K562 (cell line): ENCODE results near the gene HIF1A. TPM values are rescaled to one million over a fixed set of nuclear protein-coding genes. Genes with fewer than 3 reads are reported as not detected.
A peak's percentile ranks its signal among the peaks of the same experiment; 100 is the strongest.

Experiments
- ATAC-seq: fragments of 200-7000 bp; cut with Tn5 transposase; 3 replicates; pipeline ENCODE4 v1.9.1; 2020; ENCODE audit warnings: moderate library complexity
- BruUV-seq: library from RNA; stranded (reverse); fragments of 400-500 nt; replicated peaks from 2 replicates; lab custom pipeline; 2021; lab: Mats Ljungman, UMichigan
- CTCF ChIA-PET: fragments of 300-600 bp; formaldehyde crosslinking; extraction: SDS; loops from one replicate; lab custom pipeline; 2021; ENCODE audit warnings: low intra/inter-chr PET ratio; lab: Yijun Ruan, JAX
- POLR2A ChIA-PET: fragments of 300-600, 350-650 bp; sonication (Branson Sonifier 250); formaldehyde crosslinking; extraction: SDS; loops from one replicate; lab custom pipeline; 2021; ENCODE audit warnings: antibody characterized with exemption, inconsistent platforms; lab: Yijun Ruan, JAX
- DNase-seq, 4 experiments: peaks; one replicate each; pipeline versions ENCODE4 v3.0.0 to v3.0.0-alpha.2; 2011 to 2018; ENCODE audit warnings: low spot score in 3 of 4, mixed read lengths in 3 of 4; ENCODE audit errors: extremely low read depth in 1 of 4
- FAIRE-seq: peaks from 2 replicates; lab custom pipeline; 2011; peaks lifted over from hg19 to GRCh38; lab: Jason Lieb, UNC
- H2AFZ ChIP-seq: 2 replicates; pipeline ENCODE4 v1.6.0; 2011; ENCODE audit warnings: low read depth, low read length, control low read depth, inconsistent platforms
- H3K27ac ChIP-seq: fragments of 200-600 bp; 3 replicates; pipeline ENCODE4 v1.8.0; 2011; ENCODE audit warnings: low read depth, mild to moderate bottlenecking, control low read depth, inconsistent platforms, low read length, moderate library complexity, mixed read lengths; ENCODE audit errors: extremely low read depth
- H3K27me3 ChIP-seq, 2 experiments: fragments of 300-600 bp in 1 of 2; 2 replicates in 1 of 2; 3 replicates in 1 of 2; pipeline versions ENCODE4 v1.6.0 to v1.8.0; 2011; ENCODE audit warnings: inconsistent platforms in 2 of 2, low read length in 2 of 2, mild to moderate bottlenecking in 1 of 2, mixed read lengths in 1 of 2, moderate library complexity in 1 of 2; ENCODE audit not compliant: control insufficient read depth in 2 of 2, insufficient read depth in 2 of 2
- H3K36me3 ChIP-seq: fragments of 300-600 bp; 3 replicates; pipeline ENCODE4 v1.8.0; 2011; ENCODE audit warnings: mild to moderate bottlenecking, low read length, inconsistent platforms; ENCODE audit not compliant: control insufficient read depth, insufficient read depth
- H3K4me1 ChIP-seq, 2 experiments: fragments of 200-600 bp in 1 of 2; replicated peaks in 1 of 2; 2 replicates in 1 of 2; 3 replicates in 1 of 2; pipeline versions ENCODE4 v1.5.1 to v1.8.0; 2011; ENCODE audit warnings: inconsistent platforms in 2 of 2, low read length in 2 of 2, mild to moderate bottlenecking in 1 of 2, mixed read lengths in 1 of 2, moderate library complexity in 1 of 2; ENCODE audit not compliant: control insufficient read depth in 2 of 2, insufficient read depth in 2 of 2
- H3K4me2 ChIP-seq: 2 replicates; pipeline ENCODE4 v1.6.1; 2011; ENCODE audit warnings: low read length, control low read depth, inconsistent platforms, mixed read lengths; ENCODE audit not compliant: insufficient read depth
- H3K4me3 ChIP-seq: fragments of 200-600 bp; sonication (generic), shearing (Covaris generic); 2 replicates; pipeline ENCODE4 v1.5.1; 2016; ENCODE audit warnings: control low read depth, inconsistent platforms
- H3K79me2 ChIP-seq: fragments of 200-600 bp; 3 replicates; pipeline ENCODE4 v1.8.0; 2011; ENCODE audit warnings: low read length, inconsistent platforms; ENCODE audit not compliant: control insufficient read depth, insufficient read depth
- H3K9ac ChIP-seq, 2 experiments: 2 replicates each; pipeline versions ENCODE4 v1.6.0 to v1.6.1; 2011; ENCODE audit warnings: low read depth in 2 of 2, low read length in 2 of 2, control low read depth in 1 of 2, inconsistent platforms in 1 of 2, mild to moderate bottlenecking in 1 of 2, mixed read lengths in 1 of 2; ENCODE audit not compliant: insufficient read depth in 1 of 2
- H3K9me1 ChIP-seq: one replicate; pipeline ENCODE4 v1.6.0; 2011; ENCODE audit warnings: inconsistent platforms, mild to moderate bottlenecking, low read length, moderate library complexity; ENCODE audit not compliant: control insufficient read depth, insufficient read depth
- H3K9me3 ChIP-seq: replicated peaks from 2 replicates; pipeline ENCODE4 v1.5.1; 2011; ENCODE audit warnings: low read depth, low read length, inconsistent platforms; ENCODE audit not compliant: control insufficient read depth, insufficient read depth
- H4K20me1 ChIP-seq: replicated peaks from 2 replicates; pipeline ENCODE4 v1.6.1; 2011; ENCODE audit warnings: low read length, inconsistent platforms, mixed read lengths; ENCODE audit not compliant: control insufficient read depth, insufficient read depth
- CTBP1 ChIP-seq: fragments of 450-650 bp; IDR thresholded peaks from 2 replicates; pipeline ENCODE4 v1.6.1; 2016; ENCODE audit warnings: borderline replicate concordance
- FOXO4 ChIP-seq: fragments of 450-650 bp; formaldehyde crosslinking; IDR thresholded peaks from 2 replicates; pipeline ENCODE4 v1.4.0; 2020; ENCODE audit warnings: mild to moderate bottlenecking, moderate library complexity
- MIER1 ChIP-seq: fragments of 450-650 bp; IDR thresholded peaks from 2 replicates; pipeline ENCODE4 v1.6.1; 2016; ENCODE audit warnings: antibody characterized with exemption, mild to moderate bottlenecking, low read depth
- MYBL2 ChIP-seq, 2 experiments: fragments of 450-650 bp in 1 of 2; sonication (generic) in 1 of 2; formaldehyde crosslinking in 1 of 2; IDR thresholded peaks; 2 replicates each; pipeline versions ENCODE4 v1.6.1 to v1.8.1; 2017 to 2022; ENCODE audit warnings: borderline replicate concordance in 1 of 2, inconsistent platforms in 1 of 2, low read depth in 1 of 2, mild to moderate bottlenecking in 1 of 2, missing genetic modification reagents in 1 of 2, moderate library complexity in 1 of 2
- TFE3 ChIP-seq: fragments of 450-650 bp; formaldehyde crosslinking; IDR thresholded peaks from 2 replicates; pipeline ENCODE4 v1.4.0; 2020; ENCODE audit warnings: mild to moderate bottlenecking, mixed read lengths
- ZFP36 ChIP-seq: fragments of 150-350 bp; IDR thresholded peaks from 2 replicates; pipeline ENCODE4 v1.6.1; 2018; ENCODE audit warnings: low read length, low read depth; ENCODE audit not compliant: partially characterized antibody
- ZNF316 ChIP-seq: fragments of 450-650 bp; IDR thresholded peaks from 2 replicates; pipeline ENCODE4 v1.6.1; 2016
- WGBS: fragments of 100-300 bp; shearing (Covaris generic); methylation state at CpG from one replicate; pipeline ENCODE4 v1.1.6; 2016; ENCODE audit warnings: low coverage, mixed read lengths; ENCODE audit not compliant: insufficient coverage; ENCODE audit errors: missing lambda C conversion rate; 5-methylcytosine and 5-hydroxymethylcytosine counted together
- in situ Hi-C: fragments of 300-500 bp; cut with MboI; formaldehyde crosslinking; loops from 4 replicates; pipeline ENCODE4 v1.15.0; 2018; ENCODE audit warnings: inconsistent platforms, mixed read lengths
- intact Hi-C: fragments of 100-400 bp; cut with micrococcal nuclease; formaldehyde crosslinking; loops from 2 replicates; pipeline ENCODE4 v1.14.2; 2022
- polyA plus RNA-seq, 8 experiments: library from polyadenylated mRNA; depleted of rRNA in 4 of 8; stranded (reverse) in 5 of 8; unstranded in 3 of 8; fragments of >200 nt; fragmentation: Nextera tagmentation in 2 of 8; fragmentation: Illumina TruSeq in 1 of 8; extraction: Ambion mirVana in 2 of 8; extraction: Trizol in 1 of 8; gene quantifications; 2 replicates each; pipeline versions ENCODE4 v1.2.1 to v1.2.3, GENCODE V29; 2011 to 2014; ENCODE audit warnings: inconsistent platforms in 1 of 8, missing spikeins in 1 of 8
- total RNA-seq, 7 experiments: library from RNA; depleted of rRNA in 6 of 7; stranded (reverse); fragments of >200 nt in 6 of 7; fragmentation: Illumina TruSeq in 2 of 7; extraction: Trizol in 2 of 7; gene quantifications; 2 replicates each; pipeline versions ENCODE4 v1.2.1 to v1.2.3, GENCODE V29; 2011 to 2021; ENCODE audit warnings: low replicate concordance in 1 of 7

The HIF1A gene
- total and polyA plus RNA-seq, 9 of the 15 experiments (the other 6 are each of a cell fraction or from before 2014, with no cell fraction given), result 5.9 to 35.3 (median 24.2) TPM

- no peak for TF ChIP-seq FOXO4 (CRISPR knock-in tag)
- no peak for TF ChIP-seq ZFP36
- no peak for TF ChIP-seq MIER1
- no peak for TF ChIP-seq CTBP1
- no peak for TF ChIP-seq TFE3
These were observed 72.9 kb downstream of the HIF1A start (continued) for GRCh38 chr14:61768240-61768639.

GRCh38 chr14:61769893-61770292, 74.6 kb downstream of the HIF1A start:
- no peak for ATAC-seq
- Histone ChIP-seq H3K27me3 (no peaks in the 10 kb centered on the region), H3K4me1 (no peaks in the 10 kb centered on the region)
- intact Hi-C loops, result no loop called here
- TF ChIP-seq ZNF316 (0 out of 2 replicates have a peak, but pooled peaks have one; percentile 35), MYBL2 (IDR thresholded peaks at IDR 0.05; ENCODE audit: low read depth) (no peak), MYBL2 (CRISPR knock-in tag; IDR thresholded peaks at IDR 0.05; ENCODE audit: borderline replicate concordance) (no peak)
- TF ChIP-seq, all 486 proteins: peak for 1
- ChIA-PET POLR2A (no interaction called here), CTCF (no interaction called here)
- FAIRE-seq (no peak), DNase-seq (no peak)
- H3K4me2 ChIP-seq, result no peak overlapping the region
- H2AFZ ChIP-seq, result no peak overlapping the region
- H3K79me2 ChIP-seq, result peaks cover 22% of the 10 kb centered on the region
- peaks cover 65% of the 10 kb centered on the region; the same call in 2 of the 3 replicates for H3K36me3 ChIP-seq
- no peak overlapping the region for H3K9ac ChIP-seq
- H3K9me1 ChIP-seq, result no peaks in the 10 kb centered on the region
- in situ Hi-C loops, result no loop called here
- H3K9me3 ChIP-seq, result no peaks in the 10 kb centered on the region
- H3K27ac ChIP-seq, result no peak overlapping the region
- no peaks in the 10 kb centered on the region for H4K20me1 ChIP-seq
- WGBS, result 85% methylated on average over 3 of the region's 3 CpGs
- no TSS peak for BruUV-seq
- H3K4me3 ChIP-seq, result no peak overlapping the region
